Transverse colon (tissue), 4 donors: ENCODE measurements around the gene C12orf75. TPM values are rescaled to one million over a fixed set of nuclear protein-coding genes. Genes with fewer than 3 reads are reported as not detected.

ENCODE experiments used
- DNase-seq: peaks from one replicate; pipeline ENCODE4 v3.0.0-alpha.2; 2019
- H3K27ac ChIP-seq, 4 donors: fragments of 200-600 bp; sonication (generic); 2 replicates each; pipeline ENCODE4 v1.5.1; 2016 to 2018; ENCODE audit warnings: inconsistent platforms in 4 of 4
- H3K27me3 ChIP-seq: fragments of 200-600 bp; sonication (generic); 2 replicates; pipeline ENCODE4 v1.5.1; 2017; ENCODE audit warnings: inconsistent platforms
- H3K36me3 ChIP-seq, 4 donors: fragments of 200-600 bp; sonication (generic); 2 replicates each; pipeline ENCODE4 v1.5.1; 2017 to 2019; ENCODE audit warnings: inconsistent platforms in 4 of 4
- H3K4me1 ChIP-seq, 4 donors: fragments of 200-600 bp; sonication (generic); 2 replicates each; pipeline ENCODE4 v1.5.1; 2017 to 2020; ENCODE audit warnings: inconsistent platforms in 4 of 4
- H3K4me3 ChIP-seq, 4 donors: fragments of 200-600 bp; sonication (generic); 1 replicate in 1 of 4; 2 replicates in 3 of 4; pipeline versions ENCODE4 v1.5.1 to v1.6.1; 2017 to 2019; ENCODE audit warnings: inconsistent platforms in 4 of 4
- H3K9me3 ChIP-seq, 2 donors: fragments of 200-600 bp; sonication (generic); 2 replicates each; pipeline ENCODE4 v1.5.1; 2017 to 2019; ENCODE audit warnings: inconsistent platforms in 2 of 2
- EP300 ChIP-seq: sonication (generic); formaldehyde crosslinking; IDR thresholded peaks from one replicate; pipeline ENCODE4 v1.6.1; 2017; ENCODE audit warnings: antibody characterized with exemption, low read depth
- POLR2A ChIP-seq: fragments of 450-650 bp; IDR thresholded peaks from one replicate; pipeline ENCODE4 v1.6.1; 2016; ENCODE audit warnings: antibody characterized with exemption, mild to moderate bottlenecking, moderate library complexity
- POLR2AphosphoS5 ChIP-seq, 3 donors: sonication (generic); formaldehyde crosslinking; IDR thresholded peaks; one replicate each; pipeline ENCODE4 v1.6.1; 2016; ENCODE audit warnings: antibody characterized with exemption in 3 of 3
- WGBS, 2 donors: methylation state at CpG; one replicate each; pipeline ENCODE4 v1.1.5; 2018; ENCODE audit warnings: low coverage in 1 of 2; 5-methylcytosine and 5-hydroxymethylcytosine counted together
- in situ Hi-C, 4 donors: fragments of 200-750 bp; cut with MboI; loops; one replicate each; pipeline versions ENCODE4 v1.15.0 to v1.15.1; 2017; ENCODE audit warnings: low sequenced_read_pairs in 3 of 4, low pct_ligation_motif_present in 1 of 4, low pct_unique_long_range_greater_than_20kb in 1 of 4
- intact Hi-C: fragments of 100-400 bp; cut with DNase I; formaldehyde crosslinking; loops from one replicate; pipeline ENCODE4 v1.15.1; 2023; ENCODE audit warnings: low total_unique reads
- total RNA-seq, 4 donors: library from RNA; depleted of rRNA; stranded (reverse); fragments of >200 nt; gene quantifications; one replicate each; pipeline ENCODE4 v1.1.0, GENCODE V29; 2016
- TF ChIP-seq, protein P1 (sequence below), 5 experiments: fragments of 200-600 bp in 3 of 5; fragments of 450-650 bp in 2 of 5; sonication (generic) in 3 of 5; IDR thresholded peaks; 1 replicate in 2 of 5; 2 replicates in 3 of 5; pipeline ENCODE4 v1.5.1; 2016 to 2017; ENCODE audit warnings: antibody characterized with exemption in 5 of 5, inconsistent platforms in 3 of 5, mild to moderate bottlenecking in 2 of 5, moderate library complexity in 1 of 5

Gene C12orf75
- total RNA-seq, result 100 to 1,000 TPM in 1 of 4 donors, 10 to 100 TPM in 3; 14.1 to 120 (median 70.6) TPM

DNA sequence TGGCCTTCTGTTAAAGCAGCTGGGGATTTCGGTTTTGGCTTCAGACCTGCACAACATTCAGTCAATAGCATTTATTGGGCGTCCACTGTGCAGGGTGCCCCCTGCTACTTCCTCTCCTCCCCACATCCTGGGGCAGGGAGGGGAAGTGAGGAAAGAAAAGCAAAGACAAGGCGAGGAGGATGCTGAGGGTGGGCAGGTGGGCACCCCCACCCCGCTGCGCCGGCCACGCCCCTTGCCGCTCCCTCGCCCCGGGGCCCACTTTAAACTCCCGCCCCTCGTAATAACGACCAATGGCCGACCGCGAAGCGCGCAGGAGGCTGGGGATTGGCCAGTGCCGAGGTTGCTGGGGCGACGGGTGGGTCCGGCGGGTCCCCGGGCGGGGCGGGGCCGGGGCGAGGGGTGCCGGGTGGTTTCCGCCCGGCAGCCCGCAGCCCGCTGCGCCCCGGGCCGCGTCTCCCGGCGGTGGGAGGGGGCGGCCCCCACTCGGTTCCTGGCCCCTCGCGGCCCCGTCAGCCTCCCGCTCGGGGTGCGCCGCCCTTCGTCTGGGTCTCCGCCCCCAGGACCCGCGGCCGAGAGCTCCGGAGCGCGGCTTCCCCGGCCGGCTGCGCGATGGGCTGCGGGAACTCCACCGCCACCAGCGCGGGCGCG lies at the start of gene C12orf75:
Gene C12orf75 (plus strand): TSS at position 409 of the 648 bp plus-strand sequence. CDS start 201 bp downstream, at position 610.
- intact Hi-C loops, result no loop called here
- no peaks in the 10 kb centered on the region for H3K36me3 ChIP-seq

GRCh38 chr12:105280966-105281693 lies 49.4 kb upstream of the C12orf75 start:
- H3K4me1 ChIP-seq, result peaks cover 0 to 14% (median 6%) of the 10 kb centered on the region in 4 donors
- H3K36me3 ChIP-seq, result no peaks in the 10 kb centered on the region
- H3K4me3 ChIP-seq, result no peak overlapping the region
- in situ Hi-C loops, result loop anchor here in 1 of 4 donors (10.0 kb wide), 1 partner anchor 104 kb away; no protein-coding TSS in a partner anchor
- TF ChIP-seq, protein P1, sequence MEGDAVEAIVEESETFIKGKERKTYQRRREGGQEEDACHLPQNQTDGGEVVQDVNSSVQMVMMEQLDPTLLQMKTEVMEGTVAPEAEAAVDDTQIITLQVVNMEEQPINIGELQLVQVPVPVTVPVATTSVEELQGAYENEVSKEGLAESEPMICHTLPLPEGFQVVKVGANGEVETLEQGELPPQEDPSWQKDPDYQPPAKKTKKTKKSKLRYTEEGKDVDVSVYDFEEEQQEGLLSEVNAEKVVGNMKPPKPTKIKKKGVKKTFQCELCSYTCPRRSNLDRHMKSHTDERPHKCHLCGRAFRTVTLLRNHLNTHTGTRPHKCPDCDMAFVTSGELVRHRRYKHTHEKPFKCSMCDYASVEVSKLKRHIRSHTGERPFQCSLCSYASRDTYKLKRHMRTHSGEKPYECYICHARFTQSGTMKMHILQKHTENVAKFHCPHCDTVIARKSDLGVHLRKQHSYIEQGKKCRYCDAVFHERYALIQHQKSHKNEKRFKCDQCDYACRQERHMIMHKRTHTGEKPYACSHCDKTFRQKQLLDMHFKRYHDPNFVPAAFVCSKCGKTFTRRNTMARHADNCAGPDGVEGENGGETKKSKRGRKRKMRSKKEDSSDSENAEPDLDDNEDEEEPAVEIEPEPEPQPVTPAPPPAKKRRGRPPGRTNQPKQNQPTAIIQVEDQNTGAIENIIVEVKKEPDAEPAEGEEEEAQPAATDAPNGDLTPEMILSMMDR (IDR thresholded peaks at IDR 0.05), result no peak
- TF ChIP-seq POLR2A, result no peak
- TF ChIP-seq EP300, result no peak
- TF ChIP-seq POLR2AphosphoS5 (IDR thresholded peaks at IDR 0.05), result no peak
- intact Hi-C loops, result no loop called here
- 48 to 69% methylated on average over 2 to 6 of the region's 6 CpGs for WGBS, 2 donors
- no peak for DNase-seq
- H3K27me3 ChIP-seq, result no peaks in the 10 kb centered on the region
- H3K27ac ChIP-seq, result peak overlapping the region in 1 of 4 donors; percentile 24
- H3K9me3 ChIP-seq, result no peaks in the 10 kb centered on the region

More for the DNA sequence above, at the start of gene C12orf75:
- WGBS, 2 donors, result 0% methylated on average over 21 of the region's 66 CpGs; no CpG with 5 or more reads in 1 of the 2 donors
- DNase-seq, result peak; percentile 84
- TF ChIP-seq EP300 (no peak), POLR2AphosphoS5 (IDR thresholded peaks at IDR 0.05) (no peak), POLR2A (no peak)
- TF ChIP-seq, protein P1 (IDR thresholded peaks at IDR 0.05), result no peak
- peaks cover 0 to 20% (median 8%) of the 10 kb centered on the region in 4 donors for H3K4me1 ChIP-seq
- no peaks in the 10 kb centered on the region for H3K27me3 ChIP-seq
- H3K27ac ChIP-seq, result peak within 1 kb of the TSS; percentile 39 to 70 (median 66)
- H3K4me3 ChIP-seq, result peak within 1 kb of the TSS; percentile 52 to 80 (median 72)
- in situ Hi-C loops, result no loop called here
- H3K9me3 ChIP-seq, result no peaks in the 10 kb centered on the region

DNA sequence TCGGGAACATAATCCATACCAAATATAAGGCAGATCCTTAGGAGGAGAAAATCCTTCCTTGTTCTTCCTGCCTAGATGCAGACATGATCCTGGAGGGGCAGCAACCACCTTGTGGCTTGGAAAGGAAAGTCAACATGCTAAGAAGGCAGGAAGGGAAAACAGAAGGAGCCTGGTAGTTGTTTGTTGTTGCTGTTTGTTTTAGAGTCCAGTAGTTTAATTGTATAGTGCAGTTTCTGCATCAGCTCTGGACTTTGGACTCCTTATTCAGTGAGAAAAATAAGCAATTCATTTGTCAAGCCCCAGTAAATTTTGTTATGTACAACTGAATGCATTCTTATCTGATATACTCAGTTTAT lies 48.8 kb upstream of the C12orf75 start:
- no peaks in the 10 kb centered on the region for H3K36me3 ChIP-seq
- in situ Hi-C loops (loop anchor here in 1 of 4 donors (10.0 kb wide), 1 partner anchor 103 kb away; no protein-coding TSS in a partner anchor), intact Hi-C loops (no loop called here)
- peaks cover 0 to 14% (median 6%) of the 10 kb centered on the region in 4 donors for H3K4me1 ChIP-seq
- no peaks in the 10 kb centered on the region for H3K27me3 ChIP-seq
- no peak for TF ChIP-seq POLR2AphosphoS5 (IDR thresholded peaks at IDR 0.05)
- TF ChIP-seq, protein P1 (IDR thresholded peaks at IDR 0.05), result peak in 3 of 5 experiments; percentile 14 to 48 (median 36)
- no peak for DNase-seq
- no peaks in the 10 kb centered on the region for H3K9me3 ChIP-seq
- 92% methylated on average over 1 of the region's 1 CpG; no CpG with 5 or more reads in 1 of the 2 donors for WGBS, 2 donors
- H3K4me3 ChIP-seq, result no peak overlapping the region
- H3K27ac ChIP-seq, result peak overlapping the region in 1 of 4 donors; percentile 24

DNA sequence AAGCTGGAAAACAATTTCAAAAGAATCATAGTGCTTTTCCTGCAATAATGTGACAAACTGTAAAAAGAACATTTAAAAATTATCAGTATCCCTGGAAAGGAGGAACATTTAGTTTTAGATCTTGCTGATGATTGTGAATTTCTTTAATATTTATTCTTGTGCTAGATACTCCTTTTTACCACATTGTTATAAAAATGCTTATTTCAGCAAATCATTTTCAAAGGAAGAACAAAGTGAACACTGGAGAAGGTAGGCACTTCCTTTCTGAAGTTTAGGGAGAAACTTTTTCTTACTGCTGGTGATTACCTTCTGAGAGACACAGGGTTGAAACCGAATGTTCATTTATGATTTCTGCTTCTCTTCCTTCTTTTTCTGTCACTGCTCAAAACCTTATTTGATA lies 45.1 kb upstream of the C12orf75 start:
- in situ Hi-C loops, result loop anchor here in 1 of 4 donors (10.0 kb wide), 1 partner anchor 99 kb away; no protein-coding TSS in a partner anchor
- Histone ChIP-seq H3K4me1 (peaks cover 0 to 14% (median 6%) of the 10 kb centered on the region in 4 donors), H3K36me3 (no peaks in the 10 kb centered on the region), H3K27me3 (peaks cover 4% of the 10 kb centered on the region), H3K4me3 (no peak overlapping the region), H3K9me3 (no peaks in the 10 kb centered on the region), H3K27ac (no peak overlapping the region)
- DNase-seq, result no peak
- 79 to 91% methylated on average over 1 of the region's 1 CpG for WGBS, 2 donors
- intact Hi-C loops, result no loop called here
- TF ChIP-seq POLR2A (no peak), POLR2AphosphoS5 (IDR thresholded peaks at IDR 0.05) (no peak), EP300 (no peak)
- TF ChIP-seq, protein P1 (IDR thresholded peaks at IDR 0.05), result no peak
